Bronchial epithelial cell (primary cell): ENCODE results near the gene CASK. TPM values are rescaled to one million over a fixed set of nuclear protein-coding genes. Genes with fewer than 3 reads are reported as not detected.

ENCODE experiments used
- DNase-seq: peaks from one replicate; pipeline ENCODE4 v3.0.0-alpha.2; 2010; ENCODE audit warnings: low read depth
- FAIRE-seq: peaks from 2 replicates; lab custom pipeline; 2011; peaks lifted over from hg19 to GRCh38; lab: Jason Lieb, UNC
- H3K27me3 ChIP-seq: 2 replicates; pipeline ENCODE4 v1.5.1; 2011; ENCODE audit warnings: low read length; ENCODE audit not compliant: control insufficient read depth, insufficient read depth
- H3K36me3 ChIP-seq: 2 replicates; pipeline ENCODE4 v1.5.1; 2011; ENCODE audit warnings: low read length; ENCODE audit not compliant: control insufficient read depth, insufficient read depth
- H3K4me3 ChIP-seq: 2 replicates; pipeline ENCODE4 v1.5.1; 2011; ENCODE audit warnings: mild to moderate bottlenecking, low read depth, low read length, control low read depth
- total RNA-seq: library from RNA; depleted of rRNA; stranded (reverse); fragments of >200 nt; gene quantifications from 2 replicates; pipeline ENCODE4 v1.2.1, GENCODE V29; 2014
- TF ChIP-seq, protein P1 (sequence below): IDR thresholded peaks from 2 replicates; pipeline ENCODE4 v1.5.1; 2011; ENCODE audit warnings: mild to moderate bottlenecking, moderate library complexity, low read length, control low read depth, inconsistent platforms; ENCODE audit not compliant: insufficient read depth, severe bottlenecking

CASK gene
- total RNA-seq, 1 donor from 2014 or later, result 141 TPM

DNA sequence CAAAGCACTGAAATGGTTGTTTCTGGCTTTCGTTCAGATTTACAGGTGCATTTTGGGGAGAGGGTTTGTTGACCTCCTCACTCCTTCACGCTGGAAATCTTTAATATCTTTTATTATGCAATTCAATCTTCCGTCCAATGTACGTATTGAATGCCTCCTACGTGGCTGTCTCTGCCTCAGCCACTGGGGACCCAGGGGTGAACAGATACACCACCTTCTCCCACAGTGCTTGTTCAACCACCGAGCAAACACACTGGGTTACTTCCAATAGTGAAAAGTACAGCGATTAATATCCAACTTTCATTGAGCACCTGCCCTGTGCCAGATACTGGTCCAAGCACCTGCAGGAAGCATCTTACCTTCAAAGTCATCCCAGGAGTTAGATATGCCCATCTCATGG, 424.2 kb downstream of the CASK start:
- DNase-seq, result no peak
- no peak for FAIRE-seq
- Histone ChIP-seq H3K4me3 (no peak overlapping the region), H3K27me3 (no peaks in the 10 kb centered on the region), H3K36me3 (no peaks in the 10 kb centered on the region)
- TF ChIP-seq, protein P1, sequence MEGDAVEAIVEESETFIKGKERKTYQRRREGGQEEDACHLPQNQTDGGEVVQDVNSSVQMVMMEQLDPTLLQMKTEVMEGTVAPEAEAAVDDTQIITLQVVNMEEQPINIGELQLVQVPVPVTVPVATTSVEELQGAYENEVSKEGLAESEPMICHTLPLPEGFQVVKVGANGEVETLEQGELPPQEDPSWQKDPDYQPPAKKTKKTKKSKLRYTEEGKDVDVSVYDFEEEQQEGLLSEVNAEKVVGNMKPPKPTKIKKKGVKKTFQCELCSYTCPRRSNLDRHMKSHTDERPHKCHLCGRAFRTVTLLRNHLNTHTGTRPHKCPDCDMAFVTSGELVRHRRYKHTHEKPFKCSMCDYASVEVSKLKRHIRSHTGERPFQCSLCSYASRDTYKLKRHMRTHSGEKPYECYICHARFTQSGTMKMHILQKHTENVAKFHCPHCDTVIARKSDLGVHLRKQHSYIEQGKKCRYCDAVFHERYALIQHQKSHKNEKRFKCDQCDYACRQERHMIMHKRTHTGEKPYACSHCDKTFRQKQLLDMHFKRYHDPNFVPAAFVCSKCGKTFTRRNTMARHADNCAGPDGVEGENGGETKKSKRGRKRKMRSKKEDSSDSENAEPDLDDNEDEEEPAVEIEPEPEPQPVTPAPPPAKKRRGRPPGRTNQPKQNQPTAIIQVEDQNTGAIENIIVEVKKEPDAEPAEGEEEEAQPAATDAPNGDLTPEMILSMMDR, result no peak

DNA sequence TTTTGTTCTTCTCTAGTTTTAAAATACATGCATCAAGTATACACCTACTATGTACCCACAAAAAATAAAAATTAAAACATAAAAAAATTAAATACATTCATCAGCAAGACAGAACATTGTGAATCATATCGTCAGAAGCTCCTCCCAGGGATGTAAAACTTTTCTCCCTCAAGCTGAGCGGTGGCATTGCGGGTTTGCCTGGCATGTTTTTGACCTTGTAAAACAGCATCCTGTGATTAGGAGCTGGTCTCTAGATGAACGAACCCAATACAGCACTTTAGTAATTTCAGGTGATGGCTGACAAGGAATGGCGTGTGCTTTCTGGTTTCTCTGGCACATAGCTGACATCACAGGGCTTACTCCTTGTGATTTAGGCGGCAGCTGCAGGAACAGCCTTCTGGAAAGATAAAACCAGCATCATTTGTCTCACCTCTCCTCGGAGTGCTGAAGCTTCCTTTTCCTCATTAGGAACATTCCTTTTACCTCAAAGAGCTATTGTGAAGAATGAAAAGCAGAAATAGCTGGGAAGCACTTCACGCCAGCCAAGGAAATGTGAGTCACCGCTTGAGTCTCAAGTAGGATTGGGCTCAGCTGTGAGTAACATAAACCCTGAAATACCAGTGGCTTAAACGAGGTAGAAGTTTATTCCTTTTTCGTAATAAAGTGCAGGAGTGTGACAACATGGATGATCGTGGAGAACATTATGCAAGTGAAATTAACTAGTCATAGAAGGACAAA, 431.9 kb downstream of the CASK start:
- no peaks in the 10 kb centered on the region for H3K27me3 ChIP-seq
- FAIRE-seq (peak; percentile 64), DNase-seq (peak; percentile 92)
- TF ChIP-seq, protein P1, result no peak
- no peak overlapping the region for H3K4me3 ChIP-seq
- no peaks in the 10 kb centered on the region for H3K36me3 ChIP-seq

DNA sequence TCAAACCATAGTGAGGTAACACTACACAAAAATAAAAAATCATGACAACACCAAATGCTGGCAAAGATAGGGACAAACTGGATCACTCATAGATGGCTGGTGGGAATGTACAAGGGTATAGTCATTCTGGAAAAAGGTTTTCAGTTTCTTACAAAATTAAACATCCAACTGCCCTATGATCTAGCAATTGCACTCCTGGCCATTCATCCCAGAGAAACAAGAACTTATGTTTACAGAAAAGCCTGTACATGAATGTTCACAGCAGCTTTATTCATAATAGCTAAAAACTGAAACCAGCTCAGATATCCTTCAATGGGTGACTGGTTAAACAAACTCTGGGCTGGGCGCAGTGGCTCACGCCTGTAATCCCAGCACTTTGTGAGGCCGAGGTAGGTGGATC, 432.9 kb downstream of the CASK start:
- FAIRE-seq (no peak), DNase-seq (no peak)
- Histone ChIP-seq H3K4me3 (no peak overlapping the region), H3K36me3 (no peaks in the 10 kb centered on the region), H3K27me3 (no peaks in the 10 kb centered on the region)
- TF ChIP-seq, protein P1, result no peak

DNA sequence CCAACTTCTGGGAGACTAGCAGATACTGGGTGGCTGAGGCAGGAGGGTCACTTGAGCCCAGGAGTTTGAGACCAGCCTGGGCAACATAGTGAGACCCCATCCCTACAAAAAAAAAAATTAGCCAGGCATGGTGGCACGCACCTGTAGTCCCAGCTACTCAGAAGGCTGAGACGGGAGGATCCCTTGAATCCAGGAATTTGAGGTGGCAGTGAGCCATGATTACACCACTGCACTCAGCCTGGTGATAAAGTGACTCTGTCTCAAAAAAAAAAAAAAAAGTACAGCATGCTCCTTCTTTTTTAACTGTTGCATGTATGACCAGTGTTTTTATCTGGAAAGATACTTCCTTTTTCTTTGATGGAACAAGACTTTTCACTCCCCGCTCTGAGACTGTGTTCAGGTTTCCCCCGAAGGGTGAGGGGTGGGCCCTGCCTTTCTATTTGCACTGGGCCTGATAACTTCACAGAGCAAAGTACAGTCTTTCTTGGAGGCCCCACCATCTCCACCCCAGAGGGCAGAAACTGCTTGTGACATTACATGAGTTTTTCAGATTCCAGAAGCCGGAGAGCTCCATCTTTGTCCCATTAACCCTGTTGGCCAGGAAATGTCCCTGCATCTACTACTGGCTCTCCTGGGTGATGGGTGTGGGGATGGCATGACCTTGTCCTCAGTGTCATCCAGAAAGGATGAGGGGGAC, 441.1 kb downstream of the CASK start:
- FAIRE-seq, result no peak
- H3K27me3 ChIP-seq, result no peaks in the 10 kb centered on the region
- no peak for DNase-seq

DNA sequence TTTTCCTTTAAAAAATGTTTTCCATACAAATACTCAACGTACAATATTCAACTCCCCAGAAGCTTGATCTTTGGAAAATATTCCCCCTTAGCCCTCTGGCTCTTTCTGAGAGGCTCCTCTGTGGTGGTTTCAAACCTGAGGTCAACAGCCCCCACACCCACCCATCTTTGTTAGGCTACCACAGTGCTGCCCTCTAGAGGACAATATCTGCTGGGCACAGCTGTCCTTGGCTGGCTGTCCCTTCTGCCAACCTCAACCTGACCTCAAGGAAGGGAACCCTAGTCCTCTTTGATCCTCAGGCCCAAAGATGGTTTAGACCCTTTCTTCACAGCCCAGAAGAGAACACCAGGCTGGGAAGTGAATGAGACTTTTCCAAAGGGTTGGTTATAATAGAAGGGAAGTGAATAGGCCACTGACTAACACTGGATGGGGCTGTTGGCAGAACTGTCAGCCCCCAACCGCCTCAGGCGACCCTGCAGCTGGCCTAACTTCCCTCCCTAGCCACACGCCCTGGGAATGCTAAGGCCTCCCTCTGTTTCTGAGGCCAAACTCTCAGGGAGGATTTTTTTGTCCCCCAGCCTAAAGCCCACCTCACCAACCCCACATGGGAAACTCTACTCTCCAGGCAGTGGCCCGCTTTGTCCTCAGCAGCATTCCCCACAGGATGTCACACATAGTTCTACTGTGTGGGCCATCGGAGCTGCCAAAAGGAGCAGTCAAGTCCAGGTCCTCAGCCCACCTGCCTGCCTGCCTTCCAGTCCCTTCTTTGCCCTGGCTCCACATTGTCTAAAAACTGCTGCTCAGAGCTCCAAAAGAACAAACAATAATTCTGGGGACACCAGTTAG, 441.9 kb downstream of the CASK start:
- DNase-seq (peak; percentile 8), FAIRE-seq (no peak)
- TF ChIP-seq, protein P1, result peak; percentile 34

More for the DNA sequence above, 441.1 kb downstream of the CASK start:
- TF ChIP-seq, protein P1, result no peak
- no peaks in the 10 kb centered on the region for H3K36me3 ChIP-seq
- no peak overlapping the region for H3K4me3 ChIP-seq

More for the DNA sequence above, 441.9 kb downstream of the CASK start:
- no peaks in the 10 kb centered on the region for H3K36me3 ChIP-seq
- no peak overlapping the region for H3K4me3 ChIP-seq
- no peaks in the 10 kb centered on the region for H3K27me3 ChIP-seq
